GM06990 (cell line): ENCODE measurements around the gene PML.
A peak's percentile ranks its signal among the peaks of the same experiment; 100 is the strongest.
"Not testable (repeated sequence)": the region's sequence is repeated elsewhere in the genome, so short reads cannot be mapped to it uniquely, and the experiment has no call there.

ENCODE experiments used
- DNase-seq: peaks from one replicate; pipeline ENCODE4 v3.0.0-alpha.2; 2011; ENCODE audit not compliant: insufficient read length; ENCODE audit errors: extremely low read depth
- H3K27me3 ChIP-seq: replicated peaks from 2 replicates; pipeline ENCODE4 v1.6.0; 2011; ENCODE audit warnings: low read length; ENCODE audit not compliant: control insufficient read depth, insufficient read depth
- H3K36me3 ChIP-seq: 2 replicates; pipeline ENCODE4 v1.5.1; 2011; ENCODE audit warnings: low read length; ENCODE audit not compliant: control insufficient read depth, insufficient read depth
- H3K4me3 ChIP-seq: replicated peaks from 2 replicates; pipeline ENCODE4 v1.5.1; 2011; ENCODE audit warnings: low read depth, mild to moderate bottlenecking, control low read depth, low read length
- CTCF ChIP-seq: IDR thresholded peaks from 2 replicates; pipeline ENCODE4 v1.5.1; 2011; ENCODE audit warnings: low read length, control low read depth, mild to moderate bottlenecking, inconsistent platforms; ENCODE audit not compliant: insufficient read depth, poor library complexity, severe bottlenecking

PML gene

GRCh38 chr15:74065684-74066411 lies 71.3 kb downstream of the PML start:
- peak; percentile 34 for TF ChIP-seq CTCF
- not testable (repeated sequence) for H3K36me3 ChIP-seq, H3K4me3 ChIP-seq, H3K27me3 ChIP-seq, DNase-seq

- not testable (repeated sequence) for H3K36me3 ChIP-seq, DNase-seq, H3K4me3 ChIP-seq, H3K27me3 ChIP-seq
Measured at GRCh38 chr15:74071645-74072044, 77.1 kb downstream of the PML start.

- H3K4me3 ChIP-seq, H3K36me3 ChIP-seq, H3K27me3 ChIP-seq, DNase-seq: not testable (repeated sequence)
Measured at GRCh38 chr15:74072132-74072531, 77.6 kb downstream of the PML start.

- H3K36me3 ChIP-seq, H3K4me3 ChIP-seq, H3K27me3 ChIP-seq, DNase-seq: not testable (repeated sequence)
- peak; percentile 34 for TF ChIP-seq CTCF
Measured at GRCh38 chr15:74072614-74073337, 78.3 kb downstream of the PML start.

- DNase-seq, H3K27me3 ChIP-seq, H3K4me3 ChIP-seq, H3K36me3 ChIP-seq: not testable (repeated sequence)
Measured at GRCh38 chr15:74075781-74076180, 81.3 kb downstream of the PML start.

GRCh38 chr15:74082450-74082849 lies 87.9 kb downstream of the PML start, which contains the start of gene GOLGA6A:
Gene GOLGA6A (minus strand): TSS chr15:74082550. CDS start chr15:74082509, 41 bp downstream.
- not testable (repeated sequence) for H3K27me3 ChIP-seq, DNase-seq, H3K36me3 ChIP-seq

GRCh38 chr15:74094567-74094966 lies 100.1 kb downstream of the PML start:
- not testable (repeated sequence) for H3K4me3 ChIP-seq, H3K27me3 ChIP-seq, H3K36me3 ChIP-seq, DNase-seq

More at GRCh38 chr15:74082450-74082849, 87.9 kb downstream of the PML start, which contains the start of gene GOLGA6A:
- H3K4me3 ChIP-seq: not testable (repeated sequence)

- not testable (repeated sequence) for H3K27me3 ChIP-seq, H3K4me3 ChIP-seq, H3K36me3 ChIP-seq, DNase-seq
Measured at GRCh38 chr15:74095610-74096009, 101.1 kb downstream of the PML start.

- not testable (repeated sequence) for DNase-seq, H3K27me3 ChIP-seq, H3K36me3 ChIP-seq, H3K4me3 ChIP-seq
Measured at GRCh38 chr15:74096753-74097474, 102.4 kb downstream of the PML start.
